Measurements from ENCODE around the gene MAGI3. TPM values are rescaled to one million over a fixed set of nuclear protein-coding genes. Genes with fewer than 3 reads are reported as not detected.
"Not testable (repeated sequence)": the region's sequence is repeated elsewhere in the genome, so short reads cannot be mapped to it uniquely, and the experiment has no call there.

Gene MAGI3
- total RNA-seq, 1 donor from 2014 or later, result 33.2 TPM

GRCh38 chr1:113396585-113396984 is 6.3 kb downstream of the MAGI3 start:
- no peak for DNase-seq (ENCODE audit: low spot score)

GRCh38 chr1:113399062-113399583 is 8.8 kb downstream of the MAGI3 start:
- DNase-seq (ENCODE audit: low spot score), result no peak

GRCh38 chr1:113401067-113401466 is 10.8 kb downstream of the MAGI3 start:
- no peak for DNase-seq (ENCODE audit: low spot score)

DNA sequence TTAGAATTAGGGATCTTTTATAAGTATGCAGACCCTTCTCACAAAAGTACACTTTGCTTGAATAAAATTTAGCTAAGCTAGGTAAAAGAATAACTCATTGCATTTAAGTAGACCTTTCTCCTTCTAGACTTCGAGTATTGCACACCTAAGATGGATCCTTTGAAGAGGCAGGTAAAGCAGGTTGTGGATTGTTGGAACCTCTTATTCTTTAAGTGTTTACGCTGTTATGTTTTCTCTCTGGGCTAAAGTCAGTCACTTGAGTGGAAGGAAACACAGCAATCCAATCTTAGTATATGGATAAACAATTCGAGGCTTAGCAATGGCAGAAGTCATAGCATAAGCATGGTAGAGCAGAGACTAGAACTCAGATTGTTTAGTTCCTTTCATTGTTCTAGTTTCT is 11.4 kb downstream of the MAGI3 start:
- DNase-seq (ENCODE audit: low spot score), result no peak

DNA sequence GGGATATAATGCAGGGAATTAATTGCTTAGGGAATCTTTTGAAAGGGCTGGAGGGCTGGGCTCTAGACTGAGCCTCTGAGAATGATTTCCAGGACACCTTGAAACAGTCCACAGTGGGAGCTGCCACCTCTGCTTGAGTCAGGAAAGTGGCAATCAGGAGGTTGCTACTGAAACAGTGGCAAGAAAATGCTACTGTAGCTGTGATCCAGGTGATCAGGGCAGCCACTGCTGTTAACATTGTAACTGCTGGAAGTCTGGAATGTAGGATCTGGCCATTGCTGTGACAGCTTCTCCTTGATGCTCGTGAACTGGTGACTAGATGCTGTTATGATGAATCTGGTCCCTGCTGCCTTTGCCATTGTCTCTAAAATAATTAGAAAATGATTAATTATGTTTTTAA is 12.8 kb downstream of the MAGI3 start:
- DNase-seq (ENCODE audit: low spot score), result no peak

GRCh38 chr1:113405573-113405972 is 15.3 kb downstream of the MAGI3 start:
- DNase-seq (ENCODE audit: low spot score), result no peak

GRCh38 chr1:113406149-113406548 is 15.8 kb downstream of the MAGI3 start:
- not testable (repeated sequence) for DNase-seq (ENCODE audit: low spot score)

GRCh38 chr1:113409363-113409762 is 19.0 kb downstream of the MAGI3 start:
- DNase-seq (ENCODE audit: low spot score), result no peak

DNA sequence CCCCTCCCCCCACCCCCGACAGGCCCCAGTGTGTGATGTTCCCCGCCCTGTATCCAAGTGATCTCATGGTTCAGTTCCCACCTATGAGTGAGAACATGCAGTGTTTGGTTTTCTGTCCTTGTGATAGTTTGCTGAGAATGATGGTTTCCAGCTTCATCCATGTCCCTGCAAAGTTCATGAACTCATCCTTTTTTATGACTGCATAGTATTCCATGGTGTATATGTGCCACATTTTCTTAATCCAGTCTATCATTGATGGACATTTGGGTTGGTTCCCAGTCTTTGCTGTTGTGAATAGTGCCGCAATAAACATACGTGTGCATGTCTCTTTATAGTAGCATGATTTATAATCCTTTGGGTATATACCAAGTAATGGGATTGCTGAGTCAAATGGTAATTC is 21.7 kb downstream of the MAGI3 start:
- not testable (repeated sequence) for DNase-seq (ENCODE audit: low spot score)

DNA sequence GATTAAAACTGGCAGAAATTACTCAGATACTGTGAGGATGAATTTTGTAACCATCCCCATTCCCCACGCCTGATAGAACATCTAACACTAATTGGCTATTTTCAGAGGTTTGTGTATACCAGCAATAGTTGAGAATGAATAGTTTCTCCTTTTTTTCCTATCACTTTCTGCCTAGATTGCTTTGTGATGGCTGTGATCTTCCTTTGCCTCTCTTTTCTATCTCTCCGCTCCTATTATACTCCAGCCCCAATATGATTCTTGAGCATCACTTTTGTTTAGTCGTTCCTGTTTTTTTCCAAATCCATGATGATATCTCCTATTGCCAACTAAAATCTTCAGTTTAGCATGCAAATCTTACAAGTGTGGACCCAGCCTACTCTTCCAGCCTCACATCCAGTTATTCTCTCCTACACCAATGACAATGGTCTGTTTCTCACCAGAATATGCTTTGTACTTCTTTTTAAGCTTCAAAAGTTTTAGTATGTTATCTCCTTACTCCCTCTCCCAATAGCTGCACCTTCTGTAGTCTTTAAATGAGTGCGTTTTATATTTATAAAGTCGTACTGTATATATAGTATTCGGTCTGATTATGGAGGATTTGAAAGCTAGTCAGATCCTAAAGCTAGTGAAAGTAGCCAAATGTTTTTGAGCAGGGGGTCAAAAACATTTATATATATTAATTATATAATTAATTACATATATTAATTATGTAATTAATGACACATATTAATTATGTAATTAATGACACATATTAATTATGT is 25.2 kb downstream of the MAGI3 start:
- DNase-seq (ENCODE audit: low spot score), result peak; percentile 13

- DNase-seq (ENCODE audit: low spot score), result not testable (repeated sequence)
These were observed 25.8 kb downstream of the MAGI3 start for GRCh38 chr1:113416071-113416470.

GRCh38 chr1:113416496-113416895 is 26.2 kb downstream of the MAGI3 start:
- DNase-seq (ENCODE audit: low spot score), result peak; percentile 22

DNA sequence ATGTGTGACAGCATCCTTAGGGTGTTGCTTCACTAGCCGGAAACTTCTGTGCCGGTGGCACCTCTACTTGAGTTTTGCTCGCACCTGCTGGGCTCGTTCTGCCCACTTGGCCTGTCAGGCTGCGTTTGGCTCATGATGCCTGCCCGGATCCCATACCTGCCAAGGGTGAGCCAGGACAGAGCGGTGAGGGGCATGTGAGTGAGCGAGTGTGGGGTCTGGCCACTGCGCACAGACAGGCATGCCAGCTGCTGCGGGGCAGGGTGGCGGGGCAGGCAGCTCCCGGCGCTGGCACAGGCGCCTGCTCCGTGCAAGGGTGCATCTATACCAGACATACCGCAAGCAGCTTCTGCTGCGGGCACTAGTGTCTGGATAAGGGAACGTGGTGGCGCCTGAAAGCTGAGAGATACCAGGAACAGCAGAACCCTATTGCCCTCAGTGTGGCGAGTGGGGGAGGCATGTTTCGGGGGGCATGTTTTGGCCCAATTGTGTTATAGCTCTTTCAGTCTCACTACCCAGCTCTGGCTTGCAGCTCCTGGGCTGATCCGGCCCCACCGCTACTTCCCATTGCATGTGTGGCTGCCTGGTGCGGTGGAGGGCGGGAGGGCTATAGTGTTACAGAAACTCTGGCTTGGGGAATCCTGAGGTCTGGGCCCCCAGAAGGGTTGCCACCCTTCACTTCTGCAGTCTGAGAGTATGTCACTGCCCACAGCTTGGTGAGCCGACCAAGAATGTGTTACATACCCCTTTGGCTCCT is 32.2 kb downstream of the MAGI3 start:
- DNase-seq (ENCODE audit: low spot score), result no peak

DNA sequence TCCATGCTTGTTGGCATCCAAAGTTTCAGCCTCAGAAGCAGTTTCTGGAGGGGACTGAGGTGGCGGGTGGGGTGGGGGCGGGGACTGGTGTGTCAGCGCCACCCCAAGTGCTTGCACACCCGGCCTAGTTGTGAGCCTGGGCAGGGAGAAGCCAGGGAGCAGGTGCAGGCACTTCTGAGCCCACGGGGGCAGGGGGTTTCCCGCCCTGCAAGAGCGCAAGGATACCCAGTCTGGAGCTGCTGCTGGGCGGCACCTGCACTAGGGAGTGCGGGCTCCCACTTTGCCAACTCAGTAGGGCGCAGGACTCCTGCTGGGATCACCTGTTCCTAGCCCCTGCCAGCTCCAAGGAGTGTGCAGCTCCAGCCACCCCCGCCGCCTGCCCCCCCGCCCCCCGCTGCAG is 33.5 kb downstream of the MAGI3 start:
- DNase-seq (ENCODE audit: low spot score), result no peak

- DNase-seq (ENCODE audit: low spot score), result no peak
These were observed 39.3 kb downstream of the MAGI3 start for GRCh38 chr1:113429461-113430153.

DNA sequence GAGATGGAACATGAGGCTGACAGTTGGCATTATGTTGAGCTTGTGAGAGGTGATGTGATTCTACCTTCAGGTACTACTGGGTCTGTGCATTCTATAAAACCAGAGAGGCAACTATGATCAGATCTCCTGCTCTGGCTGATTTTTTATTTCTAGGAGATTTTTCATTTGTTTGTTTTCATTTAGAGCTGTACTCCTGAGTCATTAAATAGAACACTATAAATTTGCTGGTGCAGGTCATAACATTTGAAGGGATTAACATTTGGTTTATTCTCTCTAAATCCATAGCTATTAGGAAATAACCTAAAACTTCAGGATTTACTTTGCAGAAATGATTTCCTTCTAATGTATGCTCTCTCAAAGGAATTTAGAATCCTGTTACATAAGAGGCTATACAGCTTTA is 42.9 kb downstream of the MAGI3 start:
- DNase-seq (ENCODE audit: low spot score), result no peak

GRCh38 chr1:113434081-113434873 is 44.0 kb downstream of the MAGI3 start:
- no peak for DNase-seq (ENCODE audit: low spot score)

DNA sequence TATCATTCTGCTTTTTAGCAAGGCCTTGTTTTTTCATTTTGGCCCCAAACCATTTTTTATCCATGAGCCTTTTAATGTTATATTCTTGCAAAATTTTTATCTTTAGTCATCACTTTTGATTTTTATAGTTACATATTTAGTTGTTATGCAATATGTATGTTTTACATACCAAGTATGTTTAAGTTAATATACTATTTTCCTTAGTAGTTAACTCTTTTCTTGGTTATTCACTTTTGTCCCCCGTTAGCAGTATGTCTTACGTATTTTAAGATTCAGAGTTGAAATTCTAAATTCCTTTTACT is 44.5 kb downstream of the MAGI3 start:
- DNase-seq (ENCODE audit: low spot score), result peak; percentile 32

GRCh38 chr1:113437554-113438341 is 47.4 kb downstream of the MAGI3 start:
- no peak for DNase-seq (ENCODE audit: low spot score)

DNA sequence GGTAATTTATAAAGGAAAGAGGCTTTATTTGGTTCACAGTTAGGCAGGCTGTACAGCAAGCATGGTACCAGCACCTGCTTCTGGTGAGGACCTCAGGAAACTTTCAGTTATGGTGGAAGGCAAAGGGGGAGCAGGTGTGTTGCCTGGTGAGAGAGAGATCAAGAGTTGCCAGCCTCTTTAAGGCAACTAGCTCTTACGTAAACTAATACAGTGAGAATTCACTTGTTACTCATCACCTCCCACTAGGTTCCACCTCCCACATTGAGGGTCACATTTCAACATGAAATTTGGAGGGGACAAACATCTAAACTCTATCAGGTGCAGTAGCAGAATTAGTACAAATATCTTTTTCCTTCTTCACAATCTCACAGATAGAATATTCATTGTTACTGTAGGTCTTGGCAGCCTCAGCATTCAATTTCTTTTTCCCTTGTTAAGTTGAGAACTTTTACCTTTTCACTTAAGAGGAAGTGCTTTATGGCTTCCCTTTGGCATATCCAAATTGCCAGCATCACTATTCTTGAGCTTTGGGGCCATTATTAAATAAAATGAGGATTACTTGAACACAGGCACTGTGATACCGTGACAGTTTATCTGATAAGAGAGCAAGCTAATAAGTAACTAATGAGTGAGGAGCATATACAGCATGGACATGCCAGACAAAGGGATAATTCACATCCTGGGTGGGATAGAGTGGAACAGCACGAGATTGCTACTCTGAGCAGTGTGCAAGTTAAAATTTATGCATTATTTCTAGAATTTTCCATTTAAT is 48.4 kb downstream of the MAGI3 start:
- no peak for DNase-seq (ENCODE audit: low spot score)

Measured in umbilical cord (tissue), 2 donors.